Stomach smooth muscle (tissue), 2 donors: Measurements from ENCODE around the gene IGFBPL1.

Experiments used
- H3K27ac ChIP-seq: one replicate; pipeline ENCODE4 v1.7.0; 2013; ENCODE audit warnings: mild to moderate bottlenecking, low read length, inconsistent platforms
- H3K27me3 ChIP-seq, 2 donors: one replicate each; pipeline ENCODE4 v1.7.0; 2013; ENCODE audit warnings: low read length in 2 of 2; ENCODE audit not compliant: insufficient read depth in 2 of 2, control insufficient read depth in 1 of 2
- H3K36me3 ChIP-seq, 2 donors: one replicate each; pipeline ENCODE4 v1.7.0; 2013; ENCODE audit warnings: low read length in 2 of 2; ENCODE audit not compliant: control insufficient read depth in 2 of 2, insufficient read depth in 2 of 2
- H3K4me1 ChIP-seq: one replicate; pipeline ENCODE4 v1.7.0; 2013; ENCODE audit warnings: low read length; ENCODE audit not compliant: control insufficient read depth, insufficient read depth
- H3K4me3 ChIP-seq, 2 donors: one replicate each; pipeline ENCODE4 v1.7.0; 2013; ENCODE audit warnings: low read length in 2 of 2
- H3K9ac ChIP-seq, 2 donors: one replicate each; pipeline ENCODE4 v1.7.0; 2013; ENCODE audit warnings: low read length in 2 of 2, mild to moderate bottlenecking in 1 of 2
- H3K9me3 ChIP-seq, 2 donors: one replicate each; pipeline ENCODE4 v1.7.0; 2013; ENCODE audit warnings: low read length in 2 of 2; ENCODE audit not compliant: control insufficient read depth in 2 of 2
- donor health status: healthy.
- donor health status: Pancreatic carcinoma.

The IGFBPL1 gene

GRCh38 chr9:38441347-38442085 lies 17.3 kb upstream of the IGFBPL1 start:
- Histone ChIP-seq H3K27me3 (peaks cover 4 to 8% of the 10 kb centered on the region in 2 donors), H3K27ac (no peak overlapping the region), H3K36me3 (no peaks in the 10 kb centered on the region), H3K4me1 (no peaks in the 10 kb centered on the region), H3K9ac (no peak overlapping the region), H3K4me3 (no peak overlapping the region), H3K9me3 (no peaks in the 10 kb centered on the region)

- H3K27ac ChIP-seq, result no peak overlapping the region
- no peaks in the 10 kb centered on the region for H3K9me3 ChIP-seq
- H3K27me3 ChIP-seq, result peaks cover 4 to 8% of the 10 kb centered on the region in 2 donors
- H3K4me1 ChIP-seq, result no peaks in the 10 kb centered on the region
- no peak overlapping the region for H3K9ac ChIP-seq
- H3K36me3 ChIP-seq, result no peaks in the 10 kb centered on the region
- no peak overlapping the region for H3K4me3 ChIP-seq
Measured at GRCh38 chr9:38440516-38440915, 16.3 kb upstream of the IGFBPL1 start.

DNA sequence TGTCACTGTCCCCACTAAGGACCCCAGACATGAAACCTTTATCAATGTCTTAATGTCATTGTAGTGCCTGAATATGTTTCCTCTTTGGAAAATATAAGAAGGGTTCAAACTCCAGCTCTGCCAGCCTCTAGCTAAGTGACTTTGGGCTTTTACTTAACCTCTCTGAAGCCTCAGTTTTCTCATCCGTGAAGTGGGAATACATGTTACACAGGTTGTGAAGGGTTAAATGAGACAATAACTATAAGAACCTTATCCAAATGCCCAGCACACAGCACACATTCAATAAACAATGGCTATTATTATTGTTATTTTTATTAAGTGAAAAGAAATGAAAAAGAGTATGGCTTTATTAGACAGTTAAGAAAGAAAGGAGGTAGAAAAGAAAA lies 15.7 kb upstream of the IGFBPL1 start:
- Histone ChIP-seq H3K9ac (no peak overlapping the region), H3K36me3 (no peaks in the 10 kb centered on the region), H3K27ac (no peak overlapping the region), H3K27me3 (peaks cover 4 to 6% of the 10 kb centered on the region in 2 donors), H3K4me1 (no peaks in the 10 kb centered on the region), H3K4me3 (no peak overlapping the region), H3K9me3 (no peaks in the 10 kb centered on the region)

DNA sequence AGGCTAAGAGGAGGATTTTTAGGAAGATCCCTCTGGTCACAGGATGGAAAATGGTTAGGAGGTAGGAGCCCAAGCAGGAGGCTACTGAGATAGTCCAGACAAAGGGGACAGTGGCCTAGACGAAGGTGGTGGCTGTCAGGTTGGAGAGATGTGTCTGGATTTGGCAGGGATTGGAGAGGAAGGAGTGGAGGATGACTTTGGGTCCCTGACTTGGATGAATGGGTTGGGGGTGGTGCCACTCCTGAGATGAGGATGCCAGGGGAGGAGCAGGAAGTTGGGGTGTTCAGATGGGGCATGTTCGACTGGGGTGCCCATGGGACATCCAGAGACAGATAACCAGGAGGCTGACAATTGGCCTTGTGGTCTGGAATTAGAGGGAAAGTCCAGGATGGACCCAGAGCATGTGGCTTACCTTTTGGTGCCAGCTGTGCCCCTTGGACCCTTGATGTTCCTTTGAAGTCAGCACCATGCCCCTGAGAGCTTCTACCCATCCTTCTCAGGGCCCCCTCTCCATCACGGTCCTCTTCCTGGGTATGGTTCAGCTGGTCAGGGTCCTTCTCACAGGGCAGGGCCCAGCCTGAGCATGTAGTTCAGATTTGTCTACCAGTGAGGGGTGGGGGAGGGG lies 15.1 kb upstream of the IGFBPL1 start:
- Histone ChIP-seq H3K27me3 (peaks cover 4 to 6% of the 10 kb centered on the region in 2 donors), H3K9ac (no peak overlapping the region), H3K27ac (no peak overlapping the region), H3K9me3 (no peaks in the 10 kb centered on the region), H3K36me3 (no peaks in the 10 kb centered on the region), H3K4me3 (no peak overlapping the region), H3K4me1 (no peaks in the 10 kb centered on the region)

GRCh38 chr9:38437193-38437823 lies 13.1 kb upstream of the IGFBPL1 start:
- no peak overlapping the region for H3K9ac ChIP-seq
- no peaks in the 10 kb centered on the region for H3K9me3 ChIP-seq
- no peaks in the 10 kb centered on the region for H3K36me3 ChIP-seq
- no peak overlapping the region for H3K27ac ChIP-seq
- H3K4me1 ChIP-seq, result no peaks in the 10 kb centered on the region
- no peak overlapping the region for H3K4me3 ChIP-seq
- peaks cover 3 to 4% of the 10 kb centered on the region in 2 donors for H3K27me3 ChIP-seq

GRCh38 chr9:38436708-38437107 lies 12.5 kb upstream of the IGFBPL1 start:
- Histone ChIP-seq H3K4me3 (no peak overlapping the region), H3K9ac (no peak overlapping the region), H3K27ac (no peak overlapping the region), H3K27me3 (peaks cover 3 to 4% of the 10 kb centered on the region in 2 donors), H3K9me3 (no peaks in the 10 kb centered on the region), H3K36me3 (no peaks in the 10 kb centered on the region), H3K4me1 (no peaks in the 10 kb centered on the region)

GRCh38 chr9:38435521-38435920 lies 11.3 kb upstream of the IGFBPL1 start:
- Histone ChIP-seq H3K27me3 (peaks cover 0 to 4% of the 10 kb centered on the region in 2 donors), H3K9ac (no peak overlapping the region), H3K4me1 (no peaks in the 10 kb centered on the region), H3K9me3 (no peaks in the 10 kb centered on the region), H3K27ac (no peak overlapping the region), H3K36me3 (no peaks in the 10 kb centered on the region), H3K4me3 (no peak overlapping the region)

DNA sequence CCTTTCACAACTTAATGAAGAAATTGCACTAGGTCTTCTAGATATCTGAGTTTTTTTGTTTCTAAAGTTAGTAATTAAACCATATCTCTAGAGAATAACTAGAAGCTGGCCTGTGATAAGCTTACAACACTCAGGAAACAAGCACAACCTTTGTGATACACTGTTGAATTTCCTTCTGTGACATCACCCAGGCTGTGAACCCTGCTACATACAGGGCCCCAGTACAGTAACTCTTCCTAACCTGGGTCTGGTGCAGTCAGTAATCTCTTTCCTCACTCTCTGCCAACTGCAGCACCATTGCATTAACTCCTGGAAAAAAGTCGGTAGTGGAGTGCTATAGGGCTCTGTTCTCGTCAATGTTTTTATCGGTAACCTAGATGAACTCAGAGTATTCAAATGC lies 10.6 kb upstream of the IGFBPL1 start:
- H3K27ac ChIP-seq, result no peak overlapping the region
- H3K9me3 ChIP-seq, result no peaks in the 10 kb centered on the region
- peaks cover 0 to 4% of the 10 kb centered on the region in 2 donors for H3K27me3 ChIP-seq
- no peak overlapping the region for H3K9ac ChIP-seq
- H3K4me3 ChIP-seq, result no peak overlapping the region
- H3K4me1 ChIP-seq, result no peaks in the 10 kb centered on the region
- H3K36me3 ChIP-seq, result no peaks in the 10 kb centered on the region

DNA sequence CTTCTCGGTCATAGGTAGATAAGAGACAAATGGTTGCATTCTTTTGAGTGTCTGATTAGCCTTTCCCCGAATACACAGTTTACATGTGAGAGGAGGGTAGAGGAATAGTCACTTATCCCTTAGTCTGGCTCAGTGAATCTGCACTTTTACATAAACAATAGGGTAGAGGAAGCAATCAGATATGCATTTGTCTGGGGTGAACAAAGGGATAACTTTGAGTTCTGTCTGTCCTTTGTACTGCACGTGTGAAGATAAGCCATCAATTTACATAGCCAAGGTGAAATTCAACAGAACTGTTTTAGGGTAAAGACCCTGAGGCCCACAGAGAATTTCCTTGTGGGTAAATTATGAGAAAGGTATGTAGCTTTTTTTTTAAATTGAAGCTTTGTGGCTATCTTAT lies 10.1 kb upstream of the IGFBPL1 start:
- Histone ChIP-seq H3K4me3 (no peak overlapping the region), H3K9ac (no peak overlapping the region), H3K36me3 (no peaks in the 10 kb centered on the region), H3K27me3 (peaks cover 1% of the 10 kb centered on the region in 2 donors), H3K27ac (no peak overlapping the region), H3K9me3 (no peaks in the 10 kb centered on the region), H3K4me1 (no peaks in the 10 kb centered on the region)

GRCh38 chr9:38432922-38433510 lies 8.8 kb upstream of the IGFBPL1 start:
- H3K4me3 ChIP-seq, result no peak overlapping the region
- no peaks in the 10 kb centered on the region for H3K4me1 ChIP-seq
- no peak overlapping the region for H3K9ac ChIP-seq
- no peaks in the 10 kb centered on the region for H3K36me3 ChIP-seq
- H3K27ac ChIP-seq, result no peak overlapping the region
- peaks cover 0 to 2% of the 10 kb centered on the region in 2 donors for H3K27me3 ChIP-seq
- H3K9me3 ChIP-seq, result no peaks in the 10 kb centered on the region
